SIG-M5 (cell line): Measurements from ENCODE around the gene KRTAP10-1.

Source experiments
- DNase-seq: peaks from one replicate; lab custom pipeline; 2025; lab: John Stamatoyannopoulos, UW

KRTAP10-1 gene

GRCh38 chr21:44548381-44548780, 8.4 kb upstream of the KRTAP10-1 start:
- no peak for DNase-seq

- DNase-seq: no peak
Measured at GRCh38 chr21:44547656-44548331, 7.8 kb upstream of the KRTAP10-1 start.

DNA sequence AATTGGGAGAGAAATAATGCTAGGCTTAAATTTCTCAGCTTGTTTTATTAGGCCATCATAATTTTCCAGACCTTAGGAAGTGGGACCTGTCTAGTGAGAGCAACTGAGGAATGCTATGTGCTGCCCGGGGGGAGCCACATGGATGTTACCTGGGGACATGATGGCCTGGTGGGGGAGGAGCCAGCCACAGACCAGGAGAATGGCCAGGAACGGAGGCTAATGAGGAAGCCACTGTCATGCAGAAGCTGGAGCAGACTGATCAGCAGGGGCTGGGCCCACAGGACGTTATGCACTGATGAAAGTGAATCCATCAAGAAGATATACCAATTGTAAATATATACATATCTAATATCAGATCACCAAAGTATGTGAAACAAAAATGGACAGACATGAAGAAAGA, 4.6 kb upstream of the KRTAP10-1 start:
- no peak for DNase-seq

- DNase-seq: no peak
Measured at GRCh38 chr21:44542716-44543115, 2.7 kb upstream of the KRTAP10-1 start.

- DNase-seq: no peak
Measured at GRCh38 chr21:44540741-44541288, 820 bp upstream of the KRTAP10-1 start.

- no peak for DNase-seq
Measured at GRCh38 chr21:44539046-44539445, 949 bp downstream of the KRTAP10-1 start.

DNA sequence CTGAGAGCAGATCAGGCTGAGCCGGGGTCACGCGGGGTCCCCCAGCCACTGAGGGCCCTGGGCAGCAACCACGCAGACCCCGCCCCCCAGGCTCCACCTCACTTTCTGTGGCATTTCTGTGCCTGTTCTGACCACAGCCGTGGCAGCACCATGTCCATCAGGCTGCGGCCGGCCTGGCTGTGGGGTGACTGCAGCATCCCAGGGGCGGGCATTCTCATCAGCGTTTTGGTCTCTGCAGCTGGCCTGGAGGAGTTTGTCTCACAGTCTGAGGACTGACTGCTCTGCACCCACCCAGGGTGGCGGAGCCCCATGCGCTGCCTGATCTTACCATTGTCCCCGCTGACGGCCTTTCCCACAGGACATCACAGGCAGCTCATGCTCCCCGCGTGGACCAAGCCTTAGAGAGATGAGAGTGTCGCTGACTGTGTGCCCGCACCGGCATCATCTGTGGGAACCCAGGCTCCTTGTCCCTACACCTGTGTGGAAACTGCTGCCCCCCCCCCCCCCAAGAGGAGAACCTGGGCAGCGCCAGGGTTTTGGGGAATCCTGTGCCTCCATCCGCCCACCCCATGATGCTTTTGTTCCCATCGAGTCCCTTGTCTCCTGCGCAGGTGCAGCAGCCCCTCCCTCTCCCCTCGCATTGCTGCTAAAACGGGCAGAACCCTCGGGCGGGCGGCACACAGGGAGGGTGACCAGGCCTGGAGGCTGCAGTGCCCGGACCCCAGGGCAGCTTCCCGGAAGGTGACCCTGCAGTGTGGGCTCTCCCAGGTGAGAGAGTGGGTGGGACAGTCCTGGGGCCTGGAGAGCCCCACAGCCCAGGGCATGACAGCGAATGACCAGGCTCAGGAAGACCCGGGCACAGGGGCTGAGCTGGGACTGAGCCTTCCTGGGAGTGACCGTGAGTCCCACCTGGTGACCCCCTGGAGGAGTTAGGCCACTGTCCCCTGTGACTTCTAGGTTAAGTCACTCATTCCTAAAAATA, 1.8 kb downstream of the KRTAP10-1 start:
- DNase-seq: no peak

DNA sequence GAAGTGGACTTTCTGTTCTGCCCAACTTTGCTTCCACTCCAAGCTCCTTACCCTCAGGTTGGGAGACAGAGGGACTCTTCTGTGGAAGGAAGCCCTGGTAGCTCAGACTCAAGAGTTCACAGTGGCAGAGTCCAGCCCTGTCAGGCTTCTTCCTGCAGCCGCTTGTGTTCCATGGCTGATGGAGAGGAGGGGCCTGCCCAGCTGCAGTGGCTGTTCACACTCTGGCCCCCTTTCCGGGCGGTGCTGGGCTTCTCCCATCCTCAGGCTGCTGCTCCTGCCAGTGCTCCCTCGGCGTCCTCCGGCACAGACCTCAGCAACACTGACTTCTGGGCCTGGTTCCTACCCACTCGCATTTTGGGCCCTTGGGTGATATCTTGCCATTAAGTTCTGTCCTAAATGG, 4.0 kb downstream of the KRTAP10-1 start:
- no peak for DNase-seq

- DNase-seq: no peak
Measured at GRCh38 chr21:44534688-44535087, 5.3 kb downstream of the KRTAP10-1 start.

DNA sequence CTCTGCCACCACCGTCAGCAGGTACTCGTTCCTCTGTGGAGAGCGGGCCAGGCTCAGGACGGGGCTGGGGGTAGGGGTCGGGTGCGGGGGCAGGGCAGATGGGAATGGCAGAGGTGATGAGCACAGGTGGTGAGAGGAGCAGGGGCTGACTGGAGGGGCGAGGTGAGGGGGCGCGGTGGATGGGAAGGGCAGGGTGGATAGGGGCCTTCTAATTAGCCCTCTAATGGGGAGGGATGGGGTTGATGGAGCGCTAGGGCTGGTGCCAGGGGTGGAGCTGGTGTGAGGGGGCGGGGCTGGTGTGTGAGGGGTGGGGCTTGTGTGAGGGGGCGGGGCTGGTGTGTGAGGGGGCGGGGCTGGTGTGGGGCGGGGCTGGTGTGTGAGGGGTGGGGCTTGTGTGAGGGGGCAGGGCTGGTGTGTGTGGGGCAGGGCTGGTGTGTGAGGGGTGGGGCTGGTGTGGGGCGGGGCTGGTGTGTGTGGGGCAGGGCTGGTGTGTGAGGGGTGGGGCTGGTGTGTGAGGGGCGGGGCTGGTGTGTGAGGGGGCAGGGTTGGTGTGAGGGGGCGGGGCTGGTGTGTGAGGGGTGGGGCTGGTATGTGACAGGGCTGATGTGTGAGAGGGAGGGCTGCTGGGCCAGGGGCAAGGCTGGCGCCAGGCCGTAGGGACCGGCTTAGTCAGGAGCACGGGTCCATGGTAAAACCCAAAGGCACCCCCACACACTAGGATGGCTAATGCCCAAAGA, 5.9 kb downstream of the KRTAP10-1 start:
- no peak for DNase-seq

DNA sequence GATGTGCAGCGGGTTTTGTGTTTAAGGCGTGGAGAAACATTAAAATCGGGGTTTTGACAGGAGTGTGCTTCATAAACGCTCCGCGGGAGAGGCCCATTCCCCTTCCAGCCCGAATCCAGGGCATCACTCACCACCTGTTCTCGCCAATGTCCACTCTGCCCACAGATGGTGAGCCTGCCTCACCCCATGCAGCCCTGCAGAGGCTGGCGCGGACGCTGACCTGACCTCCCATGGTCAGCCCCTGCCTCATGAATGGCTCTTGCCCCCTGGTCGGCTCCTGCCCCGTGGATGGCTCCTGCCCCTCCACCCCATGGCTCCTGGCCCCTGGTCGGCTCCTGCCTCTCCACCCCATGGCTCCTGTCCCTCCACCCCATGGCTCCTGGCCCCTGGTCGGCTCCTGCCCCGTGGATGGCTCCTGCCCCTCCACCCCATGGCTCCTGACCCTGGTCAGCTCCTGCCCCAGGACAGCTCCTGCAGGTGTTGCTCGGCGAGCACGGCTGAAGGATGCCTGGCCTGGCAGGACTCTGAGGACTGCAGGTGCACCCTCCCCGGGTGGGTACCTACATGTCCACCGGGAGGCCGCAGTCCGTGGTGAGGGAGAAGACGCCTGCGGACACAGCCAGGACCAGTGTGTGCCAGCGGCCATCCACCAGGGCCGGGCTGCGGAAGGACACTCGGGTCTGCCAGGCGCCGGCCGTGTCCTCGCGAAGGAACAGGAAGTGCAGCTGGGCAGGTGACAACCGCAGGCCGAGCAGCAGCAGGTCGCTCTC, 6.7 kb downstream of the KRTAP10-1 start:
- DNase-seq: no peak

DNA sequence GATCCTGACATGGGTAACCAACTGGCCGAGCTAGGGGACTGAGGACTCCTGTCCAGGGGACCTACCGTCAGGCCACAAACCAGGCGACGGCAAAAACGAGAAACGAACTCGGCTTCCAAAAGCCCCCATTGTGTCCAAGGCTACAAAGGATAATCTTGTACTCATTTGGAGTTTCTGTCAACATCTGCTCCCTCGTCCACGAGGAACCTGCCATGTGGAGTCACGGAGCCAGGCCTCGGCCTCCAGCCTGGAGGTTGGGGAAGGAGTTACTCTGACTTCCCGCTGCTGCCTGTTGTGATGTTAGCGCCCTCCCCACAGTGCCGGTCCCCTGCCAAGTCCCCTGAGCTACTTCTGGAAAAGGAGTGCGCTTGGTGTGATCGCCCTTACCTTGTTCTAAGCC, 7.3 kb downstream of the KRTAP10-1 start:
- no peak for DNase-seq

DNA sequence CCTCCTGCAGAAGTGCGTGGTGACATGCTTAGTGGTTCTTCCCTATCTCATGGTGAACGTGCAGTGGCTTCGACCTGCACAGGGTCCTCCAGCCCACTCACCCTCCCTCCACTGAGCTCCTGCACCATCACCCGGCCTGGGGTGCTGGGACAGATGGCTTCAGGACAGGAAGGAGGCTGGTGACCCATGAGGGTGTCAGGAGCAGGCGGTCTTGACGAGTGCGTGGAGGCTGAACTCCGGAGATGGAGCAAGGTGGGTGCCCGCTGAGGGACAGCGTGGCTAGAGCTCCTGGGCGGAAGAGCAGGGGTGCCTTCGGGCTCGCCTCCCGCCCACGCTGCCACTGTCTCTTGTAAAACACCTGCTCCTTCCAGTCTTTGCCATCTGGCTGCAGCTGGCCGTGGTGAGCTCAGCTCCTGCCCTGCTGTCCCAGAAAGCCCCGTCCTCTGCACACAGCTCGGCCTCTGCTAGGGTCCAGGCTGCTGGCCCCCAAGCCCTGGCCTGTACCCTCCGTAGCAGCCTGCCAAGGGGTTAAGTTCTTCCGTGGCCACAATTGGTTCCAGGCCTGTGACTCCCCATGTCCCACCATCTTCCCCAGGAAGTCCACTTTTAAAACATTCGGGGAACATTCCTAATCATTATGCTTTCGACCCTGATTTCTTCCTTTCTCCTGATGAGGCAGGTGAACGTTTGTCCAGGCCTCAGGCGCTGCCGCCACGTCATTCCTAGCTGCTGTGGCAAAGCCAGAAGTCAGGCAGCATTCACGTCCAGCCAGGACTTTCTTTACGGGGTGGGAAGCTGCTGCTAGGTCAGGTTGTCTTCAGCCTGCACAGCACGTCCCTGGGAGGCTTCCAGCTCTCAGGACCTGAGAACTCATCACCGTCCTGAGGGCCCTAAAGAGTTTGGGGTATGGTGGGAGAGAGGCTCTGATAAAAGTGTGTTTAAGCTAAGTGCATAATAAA, 8.1 kb downstream of the KRTAP10-1 start:
- no peak for DNase-seq

DNA sequence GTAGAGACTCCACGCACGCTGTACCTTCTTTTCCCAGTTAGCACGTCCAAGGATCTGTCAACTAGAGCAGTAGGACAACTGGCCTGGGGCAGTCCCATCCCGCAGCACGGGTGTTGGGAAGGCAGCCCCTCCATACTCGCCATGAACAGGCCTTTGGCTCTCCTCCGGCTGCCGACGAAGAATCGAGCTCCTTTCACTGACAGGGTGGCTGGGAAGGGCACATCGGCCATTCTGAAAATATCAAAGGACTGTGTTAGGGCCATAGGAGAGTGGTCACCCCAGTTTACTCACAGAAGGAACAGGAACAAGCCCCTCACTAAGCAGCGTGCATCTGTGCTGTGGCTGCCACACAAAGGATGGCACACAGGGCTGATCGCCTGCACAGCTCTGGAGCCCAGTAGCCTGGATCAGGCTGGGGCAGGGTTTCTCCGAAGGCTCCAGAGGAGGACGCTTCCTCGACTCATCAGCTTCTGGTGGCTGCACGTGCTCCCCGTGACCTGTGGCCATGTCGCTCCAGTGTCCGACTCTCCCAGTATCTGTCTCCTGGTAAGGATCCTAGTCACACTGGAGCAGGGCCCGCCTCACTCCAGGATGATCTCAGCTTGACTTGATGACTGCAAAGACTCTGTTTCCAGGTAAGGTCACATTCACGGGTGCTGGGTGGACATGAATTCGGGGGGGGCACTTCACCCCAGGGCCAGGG, 8.9 kb downstream of the KRTAP10-1 start:
- DNase-seq: no peak

DNA sequence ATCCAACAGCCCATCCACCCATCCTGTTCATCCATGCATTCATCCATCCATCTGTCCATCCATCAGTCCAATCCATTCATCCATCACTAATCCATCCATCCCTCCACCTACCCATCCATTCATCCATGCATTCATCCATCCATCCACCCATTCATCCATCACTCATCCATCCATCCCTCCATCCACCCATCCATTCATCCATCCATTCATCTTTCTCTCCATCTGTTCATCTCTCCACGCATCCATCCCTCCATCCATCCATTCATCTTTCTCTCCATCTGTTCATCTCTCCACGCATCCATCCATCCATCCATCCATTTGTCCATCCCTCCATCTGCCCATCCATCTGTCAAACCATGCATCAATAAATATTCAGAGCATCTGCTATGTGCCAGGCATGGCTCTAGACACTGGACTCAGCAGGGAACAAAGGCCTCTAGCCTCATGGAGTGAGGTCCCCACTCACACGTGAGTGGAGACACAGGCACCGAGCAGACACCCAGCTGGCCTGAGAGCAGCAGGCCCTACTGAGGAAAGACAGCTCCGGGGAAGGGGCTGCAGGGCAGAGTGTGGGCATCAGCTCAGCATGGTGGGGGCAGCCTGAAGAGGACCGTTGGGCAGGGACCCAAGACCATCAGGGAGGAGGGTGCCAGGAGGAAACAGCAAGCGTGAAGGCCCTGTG, 9.6 kb downstream of the KRTAP10-1 start:
- no peak for DNase-seq

DNA sequence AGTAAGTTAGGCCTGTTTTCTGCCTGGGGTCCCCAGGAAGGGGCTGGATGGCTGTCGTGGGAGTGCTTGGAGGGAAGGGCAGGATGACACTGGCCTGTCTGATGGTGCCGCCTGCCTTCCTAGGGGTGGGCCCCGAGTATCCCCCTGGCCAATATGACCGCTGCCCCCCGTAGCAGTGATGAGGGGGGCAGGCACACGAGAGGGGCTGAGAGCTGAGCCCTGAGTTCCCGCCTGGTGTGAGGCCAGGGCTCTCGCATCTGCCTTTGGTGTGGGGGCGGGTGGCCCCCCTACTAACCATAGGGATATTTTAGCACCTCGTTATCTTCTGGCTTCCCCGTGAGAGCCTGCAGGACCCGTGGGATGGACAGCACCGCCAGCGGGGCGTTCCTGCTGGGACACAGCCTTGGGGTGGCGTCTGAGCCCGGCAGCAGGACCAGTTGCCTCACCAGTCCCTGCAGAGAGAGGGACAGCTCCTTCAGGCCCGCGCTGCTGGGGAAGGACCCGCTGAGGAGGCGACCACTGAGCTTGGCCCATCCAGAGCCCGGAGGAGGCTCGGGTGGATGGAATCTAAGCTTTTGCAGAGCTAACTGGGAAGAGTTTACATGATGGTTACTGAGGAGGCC, 10.4 kb downstream of the KRTAP10-1 start:
- DNase-seq: no peak

DNA sequence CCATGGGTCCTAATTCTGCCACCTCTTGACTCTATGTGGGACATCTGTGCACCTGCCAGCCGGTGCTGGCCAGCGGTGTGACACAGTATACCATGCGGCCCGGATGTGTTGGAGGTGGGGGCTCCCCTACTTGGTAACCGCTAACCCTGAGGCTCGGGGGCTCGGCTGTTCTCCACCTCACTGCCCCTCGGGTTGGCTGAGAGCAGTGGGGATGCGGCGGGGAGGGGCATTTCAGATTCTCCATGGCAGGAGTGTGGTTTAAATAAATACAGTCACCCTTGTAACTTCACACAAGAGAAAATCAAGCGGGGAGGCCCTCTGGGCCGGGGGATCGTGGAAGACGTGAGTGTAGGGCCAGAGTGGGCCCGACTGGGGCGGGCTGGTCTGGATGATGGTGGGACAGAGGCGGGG, 11.0 kb downstream of the KRTAP10-1 start:
- DNase-seq: no peak

- DNase-seq: no peak
Measured at GRCh38 chr21:44528634-44528995, 11.4 kb downstream of the KRTAP10-1 start.
